Lower leg skin (tissue), 3 donors: ENCODE data around the gene DDX47.

Experiments
- POLR2A ChIP-seq, 2 donors: fragments of 450-650 bp; IDR thresholded peaks; one replicate each; pipeline ENCODE4 v1.6.1; 2016 to 2017; ENCODE audit warnings: antibody characterized with exemption in 2 of 2, mild to moderate bottlenecking in 1 of 2, moderate library complexity in 1 of 2
- TF ChIP-seq, protein P1 (sequence below), 3 donors: fragments of 450-650 bp; IDR thresholded peaks; one replicate each; pipeline ENCODE4 v1.5.1; 2016; ENCODE audit warnings: antibody characterized with exemption in 3 of 3, mild to moderate bottlenecking in 3 of 3, moderate library complexity in 2 of 3

DNA sequence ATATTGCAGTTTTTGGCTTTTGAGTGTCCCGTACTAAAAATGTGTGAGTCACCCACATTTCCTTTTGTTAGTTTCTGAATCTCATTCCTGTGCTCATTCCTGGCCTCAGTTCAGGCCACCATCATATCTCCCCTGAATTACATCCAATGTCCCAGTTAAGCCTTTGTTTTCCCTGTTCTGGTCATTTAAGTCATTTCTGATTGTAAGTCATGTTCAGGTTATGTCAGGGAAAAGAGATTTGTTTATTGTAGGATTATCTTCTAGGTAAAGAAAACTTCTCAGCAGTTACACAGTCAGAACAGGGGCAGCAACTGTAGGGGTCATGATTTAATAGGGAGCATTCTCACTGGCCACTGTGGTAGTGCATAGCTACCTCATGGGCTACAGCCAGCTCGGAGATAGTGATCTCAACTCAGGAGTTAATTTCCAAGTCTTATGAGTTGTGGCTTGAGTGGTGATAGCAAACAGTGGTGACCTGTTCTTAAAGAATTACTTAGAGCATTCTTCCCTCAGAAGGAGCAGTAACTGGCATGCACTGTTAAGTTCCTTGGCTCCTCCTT lies 6.7 kb downstream of the DDX47 start:
- no peak for TF ChIP-seq POLR2A (IDR thresholded peaks at IDR 0.05)
- TF ChIP-seq, protein P1, sequence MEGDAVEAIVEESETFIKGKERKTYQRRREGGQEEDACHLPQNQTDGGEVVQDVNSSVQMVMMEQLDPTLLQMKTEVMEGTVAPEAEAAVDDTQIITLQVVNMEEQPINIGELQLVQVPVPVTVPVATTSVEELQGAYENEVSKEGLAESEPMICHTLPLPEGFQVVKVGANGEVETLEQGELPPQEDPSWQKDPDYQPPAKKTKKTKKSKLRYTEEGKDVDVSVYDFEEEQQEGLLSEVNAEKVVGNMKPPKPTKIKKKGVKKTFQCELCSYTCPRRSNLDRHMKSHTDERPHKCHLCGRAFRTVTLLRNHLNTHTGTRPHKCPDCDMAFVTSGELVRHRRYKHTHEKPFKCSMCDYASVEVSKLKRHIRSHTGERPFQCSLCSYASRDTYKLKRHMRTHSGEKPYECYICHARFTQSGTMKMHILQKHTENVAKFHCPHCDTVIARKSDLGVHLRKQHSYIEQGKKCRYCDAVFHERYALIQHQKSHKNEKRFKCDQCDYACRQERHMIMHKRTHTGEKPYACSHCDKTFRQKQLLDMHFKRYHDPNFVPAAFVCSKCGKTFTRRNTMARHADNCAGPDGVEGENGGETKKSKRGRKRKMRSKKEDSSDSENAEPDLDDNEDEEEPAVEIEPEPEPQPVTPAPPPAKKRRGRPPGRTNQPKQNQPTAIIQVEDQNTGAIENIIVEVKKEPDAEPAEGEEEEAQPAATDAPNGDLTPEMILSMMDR (IDR thresholded peaks at IDR 0.05), result no peak
